ENCODE measurements around the gene COIL.

DNA sequence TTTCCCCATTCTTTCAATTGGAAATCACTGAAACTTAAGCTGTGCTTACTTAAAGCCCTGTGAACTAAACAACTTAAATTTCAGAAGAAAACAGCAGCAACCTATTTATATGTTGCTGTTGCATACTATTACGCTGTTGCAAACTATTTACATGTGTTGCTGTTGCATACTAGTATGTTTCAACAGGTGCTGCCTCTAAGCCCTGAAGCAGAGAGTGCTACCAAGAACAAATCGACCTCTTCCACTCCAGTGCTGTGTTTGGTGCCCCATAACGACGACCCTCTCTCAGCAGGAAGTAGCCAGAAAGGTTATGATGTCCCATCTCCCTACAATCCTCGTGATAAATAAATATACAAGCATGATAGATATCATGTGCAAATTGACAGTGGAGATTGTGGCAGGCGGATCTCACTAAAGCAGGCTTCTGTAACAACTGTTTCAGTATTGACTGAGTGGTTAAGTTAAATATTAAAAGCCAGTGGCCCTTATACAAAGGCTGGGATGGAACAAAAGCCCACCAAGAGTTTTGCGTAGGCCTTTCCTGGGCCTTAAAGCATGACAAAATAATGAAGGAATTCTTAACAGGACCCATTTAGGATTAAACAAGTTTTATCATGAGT, 11.4 kb upstream of the COIL start:
- no peak for TF ChIP-seq ZFP36L1 (CRISPR knock-in tag; IDR thresholded peaks at IDR 0.05)
- TF ChIP-seq, protein P1, sequence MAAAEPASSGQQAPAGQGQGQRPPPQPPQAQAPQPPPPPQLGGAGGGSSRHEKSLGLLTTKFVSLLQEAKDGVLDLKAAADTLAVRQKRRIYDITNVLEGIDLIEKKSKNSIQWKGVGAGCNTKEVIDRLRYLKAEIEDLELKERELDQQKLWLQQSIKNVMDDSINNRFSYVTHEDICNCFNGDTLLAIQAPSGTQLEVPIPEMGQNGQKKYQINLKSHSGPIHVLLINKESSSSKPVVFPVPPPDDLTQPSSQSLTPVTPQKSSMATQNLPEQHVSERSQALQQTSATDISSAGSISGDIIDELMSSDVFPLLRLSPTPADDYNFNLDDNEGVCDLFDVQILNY (CRISPR knock-in tag; conservative IDR thresholded peaks at IDR 0.05) = no peak
- TF ChIP-seq, protein P2, sequence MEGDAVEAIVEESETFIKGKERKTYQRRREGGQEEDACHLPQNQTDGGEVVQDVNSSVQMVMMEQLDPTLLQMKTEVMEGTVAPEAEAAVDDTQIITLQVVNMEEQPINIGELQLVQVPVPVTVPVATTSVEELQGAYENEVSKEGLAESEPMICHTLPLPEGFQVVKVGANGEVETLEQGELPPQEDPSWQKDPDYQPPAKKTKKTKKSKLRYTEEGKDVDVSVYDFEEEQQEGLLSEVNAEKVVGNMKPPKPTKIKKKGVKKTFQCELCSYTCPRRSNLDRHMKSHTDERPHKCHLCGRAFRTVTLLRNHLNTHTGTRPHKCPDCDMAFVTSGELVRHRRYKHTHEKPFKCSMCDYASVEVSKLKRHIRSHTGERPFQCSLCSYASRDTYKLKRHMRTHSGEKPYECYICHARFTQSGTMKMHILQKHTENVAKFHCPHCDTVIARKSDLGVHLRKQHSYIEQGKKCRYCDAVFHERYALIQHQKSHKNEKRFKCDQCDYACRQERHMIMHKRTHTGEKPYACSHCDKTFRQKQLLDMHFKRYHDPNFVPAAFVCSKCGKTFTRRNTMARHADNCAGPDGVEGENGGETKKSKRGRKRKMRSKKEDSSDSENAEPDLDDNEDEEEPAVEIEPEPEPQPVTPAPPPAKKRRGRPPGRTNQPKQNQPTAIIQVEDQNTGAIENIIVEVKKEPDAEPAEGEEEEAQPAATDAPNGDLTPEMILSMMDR (CRISPR knock-in tag; IDR thresholded peaks at IDR 0.05) = no peak
- TF ChIP-seq, protein P3, sequence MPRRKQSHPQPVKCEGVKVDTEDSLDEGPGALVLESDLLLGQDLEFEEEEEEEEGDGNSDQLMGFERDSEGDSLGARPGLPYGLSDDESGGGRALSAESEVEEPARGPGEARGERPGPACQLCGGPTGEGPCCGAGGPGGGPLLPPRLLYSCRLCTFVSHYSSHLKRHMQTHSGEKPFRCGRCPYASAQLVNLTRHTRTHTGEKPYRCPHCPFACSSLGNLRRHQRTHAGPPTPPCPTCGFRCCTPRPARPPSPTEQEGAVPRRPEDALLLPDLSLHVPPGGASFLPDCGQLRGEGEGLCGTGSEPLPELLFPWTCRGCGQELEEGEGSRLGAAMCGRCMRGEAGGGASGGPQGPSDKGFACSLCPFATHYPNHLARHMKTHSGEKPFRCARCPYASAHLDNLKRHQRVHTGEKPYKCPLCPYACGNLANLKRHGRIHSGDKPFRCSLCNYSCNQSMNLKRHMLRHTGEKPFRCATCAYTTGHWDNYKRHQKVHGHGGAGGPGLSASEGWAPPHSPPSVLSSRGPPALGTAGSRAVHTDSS (CRISPR knock-in tag; conservative IDR thresholded peaks at IDR 0.05) = no peak
- no peak for TF ChIP-seq CREB1 (IDR thresholded peaks at IDR 0.05)
- TF ChIP-seq CREB1 (CRISPR knock-in tag; IDR thresholded peaks at IDR 0.05) = no peak
- TF ChIP-seq SRF (IDR thresholded peaks at IDR 0.05; ENCODE audit: low read depth, low read length) = no peak
- no peak for TF ChIP-seq XRCC5 (optimal IDR thresholded peaks at IDR 0.05; ENCODE audit: low read length)
- no peak for TF ChIP-seq ZNF644 (CRISPR knock-in tag; IDR thresholded peaks at IDR 0.05; ENCODE audit: low read depth)
